ENCODE measurements around the gene ART4. TPM values are rescaled to one million over a fixed set of nuclear protein-coding genes. Genes with fewer than 3 reads are reported as not detected.
A peak's percentile ranks its signal among the peaks of the same experiment; 100 is the strongest.

The ART4 gene, protein sequence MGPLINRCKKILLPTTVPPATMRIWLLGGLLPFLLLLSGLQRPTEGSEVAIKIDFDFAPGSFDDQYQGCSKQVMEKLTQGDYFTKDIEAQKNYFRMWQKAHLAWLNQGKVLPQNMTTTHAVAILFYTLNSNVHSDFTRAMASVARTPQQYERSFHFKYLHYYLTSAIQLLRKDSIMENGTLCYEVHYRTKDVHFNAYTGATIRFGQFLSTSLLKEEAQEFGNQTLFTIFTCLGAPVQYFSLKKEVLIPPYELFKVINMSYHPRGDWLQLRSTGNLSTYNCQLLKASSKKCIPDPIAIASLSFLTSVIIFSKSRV
- total RNA-seq: 1.3 TPM

DNA sequence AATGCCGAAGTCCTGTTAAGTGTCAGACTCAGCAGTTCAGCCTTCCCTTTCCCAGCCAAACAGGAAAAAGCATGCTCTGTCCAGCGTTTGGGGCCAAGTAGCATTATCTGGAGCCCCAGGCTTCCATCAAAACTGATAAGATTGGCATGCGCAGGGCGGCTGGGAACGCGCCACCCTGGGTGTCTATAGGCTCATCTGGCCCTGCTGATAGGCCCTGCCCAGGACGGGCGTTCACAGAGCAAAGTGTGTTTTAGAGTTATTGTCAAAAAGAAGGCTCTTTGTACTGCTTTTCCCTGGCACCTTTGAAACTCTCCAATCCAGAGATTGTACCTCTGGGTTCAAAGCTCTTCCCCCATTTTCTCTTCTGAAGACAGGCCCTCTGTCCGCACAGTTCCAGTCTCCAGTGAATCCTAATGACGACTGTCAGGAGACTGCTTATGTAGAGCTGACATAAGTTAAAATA, at the start of gene ART4:
Gene ART4, minus strand, starts transcription at position 102 of the 463 bp plus-strand sequence. CDS start 413 bp downstream, outside the sequence.
- DNase-seq: no peak

DNA sequence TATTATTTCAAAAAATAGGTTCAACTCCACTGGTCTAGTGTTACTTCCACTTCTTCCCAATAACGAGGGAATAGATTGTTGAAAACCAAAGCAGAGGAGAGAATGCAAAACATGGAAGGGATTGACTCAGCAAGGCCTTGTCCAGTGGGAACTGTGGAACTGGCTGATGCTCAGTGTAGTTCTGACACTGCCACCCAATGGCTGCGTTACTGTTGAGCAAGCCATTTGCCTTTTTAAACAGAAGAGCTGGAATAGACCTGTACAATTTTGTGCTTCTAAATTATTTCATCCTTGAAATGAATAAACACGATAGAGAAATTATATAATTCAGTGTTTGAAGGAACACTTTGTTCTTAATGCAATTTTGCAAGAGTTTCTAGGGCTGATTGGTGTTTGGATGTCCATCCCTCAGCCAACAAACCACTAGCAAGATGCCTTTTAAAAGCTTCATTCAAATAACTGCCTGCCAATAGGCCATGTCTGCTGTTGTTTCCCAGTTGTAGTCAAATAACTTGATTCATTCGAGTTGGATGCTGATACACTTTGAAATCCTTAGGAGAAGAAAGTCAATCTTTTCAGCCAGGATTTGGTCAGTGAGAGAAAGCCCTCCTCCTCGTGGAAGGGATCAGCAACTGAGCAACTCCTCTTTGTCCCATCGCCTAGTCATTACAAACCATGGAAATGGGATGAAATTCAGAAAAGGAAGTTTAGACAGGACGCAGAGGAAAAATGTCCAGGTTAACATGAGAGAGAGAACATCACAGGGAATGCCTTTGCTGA, 49.6 kb upstream of the ART4 start:
- peak; percentile 91 for DNase-seq

DNA sequence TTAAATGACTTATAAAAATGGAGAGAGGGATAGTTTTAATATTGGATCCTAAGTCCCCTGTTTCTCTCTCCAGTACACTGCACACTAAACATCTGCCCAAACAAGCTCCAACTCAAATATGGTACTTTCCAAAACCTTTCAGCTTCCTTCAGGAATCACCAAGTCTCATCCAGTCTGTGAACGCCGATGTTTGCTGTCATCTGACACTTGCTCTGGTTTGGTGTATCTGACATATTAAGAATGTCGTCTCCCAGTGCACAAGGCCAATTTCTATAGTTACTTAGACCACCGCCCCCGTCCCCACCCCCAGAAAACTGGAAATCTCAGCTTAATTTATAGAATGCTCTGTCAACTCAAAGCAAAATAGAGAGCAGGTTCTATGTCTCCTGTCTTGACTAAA, 47.4 kb upstream of the ART4 start:
- no peak for DNase-seq

DNA sequence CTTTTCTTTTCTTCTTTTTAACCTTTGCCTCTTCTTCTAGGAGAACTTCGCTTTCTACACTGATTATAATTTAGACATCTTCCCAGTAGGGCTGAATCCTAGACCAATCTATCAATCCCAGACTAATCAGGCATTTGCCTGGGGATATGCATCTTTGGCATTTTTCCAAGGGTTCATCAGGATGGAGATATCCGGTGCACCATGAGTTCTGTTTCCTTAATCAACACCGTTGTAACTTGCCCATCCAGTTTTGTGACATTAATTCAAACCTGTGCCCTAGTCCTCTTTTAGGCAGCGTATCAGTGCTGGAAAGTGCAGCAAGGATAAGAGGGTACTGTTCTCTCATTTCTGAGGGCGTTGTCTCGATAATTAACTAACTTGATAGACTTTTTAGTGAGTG, 42.9 kb upstream of the ART4 start:
- no peak for DNase-seq

DNA sequence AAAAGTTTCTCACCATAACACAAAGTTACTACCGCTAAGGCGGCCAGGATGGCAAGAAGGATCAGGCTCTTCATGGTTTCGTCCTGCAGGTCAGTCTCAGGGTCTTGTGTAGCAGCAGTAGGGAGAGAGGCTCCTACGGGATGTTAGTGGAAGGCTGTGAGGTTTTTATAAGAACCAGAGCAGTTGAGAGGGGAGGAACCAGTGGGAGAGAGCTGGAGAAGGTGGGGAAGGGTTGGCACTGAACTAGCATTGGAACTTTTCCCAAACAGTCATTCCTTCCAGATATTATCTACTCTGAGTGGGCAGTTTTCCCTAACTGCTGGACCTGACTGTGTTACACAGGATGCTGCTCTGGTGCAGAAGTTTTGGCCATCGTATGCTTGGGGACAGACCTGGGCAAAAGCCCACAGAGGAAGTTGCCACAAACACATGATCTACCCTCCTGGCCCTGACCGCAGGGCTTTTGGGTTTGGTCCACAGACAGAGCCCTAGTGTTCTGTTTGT, 42.4 kb upstream of the ART4 start, which contains the start of gene MGP:
Gene MGP, minus strand, starts transcription at position 137 of the 504 bp plus-strand sequence. Its CDS starts 63 bp downstream, at position 74.
- DNase-seq: peak; percentile 77

DNA sequence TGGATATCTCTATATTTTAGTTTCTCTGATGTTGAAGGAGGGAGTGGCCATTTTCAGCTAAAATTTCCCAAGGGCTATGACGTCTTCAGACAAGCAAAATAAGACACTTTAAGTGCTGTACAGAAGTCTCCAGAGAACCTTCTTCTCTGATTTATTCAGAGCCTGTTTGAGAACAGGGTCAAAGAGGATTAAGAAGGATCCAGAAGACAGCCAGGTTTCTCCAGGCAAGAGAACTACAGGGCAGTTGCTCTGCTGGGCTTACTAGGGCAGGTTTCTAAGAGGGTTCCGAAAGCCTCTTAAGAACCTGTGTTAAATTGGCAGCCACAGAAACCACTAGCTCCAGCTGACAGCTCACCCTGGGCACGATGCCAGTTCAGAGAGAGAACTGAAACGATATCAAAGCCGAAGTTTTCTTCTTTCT, 41.1 kb upstream of the ART4 start:
- DNase-seq: peak; percentile 92

DNA sequence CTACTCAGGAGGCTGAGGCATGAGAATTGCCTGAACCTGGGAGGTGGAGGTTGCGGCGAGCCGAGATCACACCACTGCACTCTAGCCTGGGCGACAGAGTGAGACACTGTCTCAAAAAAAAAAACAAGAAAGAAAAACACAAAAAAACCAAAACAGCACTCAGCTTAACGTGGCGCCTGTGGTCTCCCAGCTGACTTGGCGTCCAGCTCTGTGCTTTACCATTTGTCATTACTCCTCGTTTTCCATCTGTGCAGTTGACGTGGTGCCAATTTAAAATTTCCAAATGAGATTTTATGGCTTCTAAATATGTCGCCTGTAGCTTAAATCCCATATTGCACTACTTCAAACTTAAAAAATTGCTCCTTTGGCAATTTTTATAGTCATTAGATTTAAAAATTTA, 40.4 kb upstream of the ART4 start:
- peak; percentile 79 for DNase-seq

DNA sequence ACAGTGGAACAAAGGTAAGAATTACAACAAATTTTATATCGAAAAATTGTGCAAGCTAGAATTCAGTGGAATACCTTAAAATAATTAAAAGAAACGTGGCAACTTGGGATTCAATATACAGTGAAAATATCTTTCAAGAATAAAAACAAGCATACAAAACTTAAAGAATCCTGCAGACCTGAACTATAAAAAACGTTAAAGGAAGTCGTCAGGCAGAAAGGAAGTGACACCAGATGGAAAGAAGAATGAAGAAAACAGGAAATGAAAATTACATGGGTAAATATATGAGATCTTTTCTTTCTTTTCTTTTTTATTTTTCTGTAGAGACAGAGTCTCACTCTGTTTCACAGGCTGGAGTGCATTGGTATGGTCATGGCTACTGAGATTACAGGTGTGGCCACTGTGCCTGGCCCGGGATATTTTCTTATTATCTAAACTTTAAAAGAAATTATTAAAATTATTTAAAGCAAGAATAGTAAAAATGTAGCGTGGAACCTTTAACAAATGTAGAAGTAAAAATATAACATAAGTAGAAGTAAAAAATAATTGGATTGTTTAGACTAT, 37.6 kb upstream of the ART4 start:
- no peak for DNase-seq

DNA sequence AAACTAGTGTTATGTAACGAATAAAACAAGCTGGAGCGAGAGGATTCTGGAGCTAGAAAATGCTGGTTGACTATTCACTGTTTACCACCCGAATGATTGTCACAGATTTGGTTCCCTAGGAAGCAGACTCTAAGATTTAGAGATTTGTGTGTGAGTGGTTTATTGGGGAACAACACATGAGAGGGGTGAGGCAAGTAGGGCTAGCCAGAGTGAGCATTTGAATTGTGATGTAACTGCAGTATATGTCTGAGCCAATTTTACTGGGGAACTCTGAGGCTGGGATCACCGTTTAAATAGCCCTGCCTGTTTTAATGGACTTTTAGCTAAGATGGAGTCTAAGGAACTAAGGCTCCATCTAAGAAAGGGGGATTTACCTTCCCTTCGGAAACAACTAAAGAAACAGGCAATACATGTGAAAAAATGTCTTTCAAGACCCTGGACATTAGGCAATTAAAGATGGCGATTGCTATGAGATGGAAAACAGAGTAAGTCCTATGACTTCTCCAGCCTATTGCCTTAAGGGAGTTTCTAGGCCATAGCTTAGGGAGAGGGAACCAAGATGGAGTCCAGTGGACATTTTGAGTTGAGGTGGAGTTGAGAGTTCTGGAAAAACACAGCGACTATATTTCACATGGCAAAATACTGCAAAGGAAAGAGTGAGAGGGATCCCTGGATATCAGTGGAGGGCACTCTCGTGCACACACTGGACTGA, 36.1 kb upstream of the ART4 start:
- DNase-seq: no peak

DNA sequence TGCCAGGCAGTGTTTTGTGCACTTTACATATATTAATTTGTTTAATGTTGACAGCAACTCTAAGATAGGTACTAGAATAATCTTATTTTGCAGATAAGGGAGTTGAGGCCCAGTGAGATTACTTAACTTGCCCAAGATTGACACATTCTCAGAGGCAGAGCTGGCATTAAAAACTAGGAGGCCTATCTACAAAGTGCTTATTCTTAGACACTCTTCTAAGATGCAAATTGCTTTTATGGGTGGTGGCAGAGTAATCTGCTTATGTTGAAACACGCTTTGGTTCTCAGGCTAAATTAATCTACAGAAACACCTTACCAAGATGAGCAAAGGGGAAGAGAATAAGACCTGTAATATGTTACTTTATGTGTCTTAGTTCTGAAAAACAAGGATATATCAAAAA, 35.2 kb upstream of the ART4 start:
- no peak for DNase-seq

DNA sequence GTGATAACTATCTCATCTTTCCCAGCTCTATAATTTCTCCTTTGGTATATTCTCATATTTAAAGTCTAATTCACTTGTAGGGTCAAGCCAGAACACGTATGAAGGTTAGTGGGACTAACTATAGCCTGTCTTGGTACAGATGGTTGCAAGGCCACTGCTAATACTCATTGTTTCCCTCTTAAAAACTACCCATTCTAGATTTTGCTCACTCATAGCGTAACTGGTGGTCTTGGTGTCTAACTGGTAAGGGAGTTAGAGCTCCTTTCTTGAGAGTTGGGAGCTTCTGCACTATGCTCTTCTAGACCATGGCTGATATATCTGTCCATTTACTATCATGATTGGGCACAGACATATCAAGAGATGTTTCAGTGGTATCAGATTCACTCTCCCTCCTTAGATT, 33.5 kb upstream of the ART4 start:
- no peak for DNase-seq

DNA sequence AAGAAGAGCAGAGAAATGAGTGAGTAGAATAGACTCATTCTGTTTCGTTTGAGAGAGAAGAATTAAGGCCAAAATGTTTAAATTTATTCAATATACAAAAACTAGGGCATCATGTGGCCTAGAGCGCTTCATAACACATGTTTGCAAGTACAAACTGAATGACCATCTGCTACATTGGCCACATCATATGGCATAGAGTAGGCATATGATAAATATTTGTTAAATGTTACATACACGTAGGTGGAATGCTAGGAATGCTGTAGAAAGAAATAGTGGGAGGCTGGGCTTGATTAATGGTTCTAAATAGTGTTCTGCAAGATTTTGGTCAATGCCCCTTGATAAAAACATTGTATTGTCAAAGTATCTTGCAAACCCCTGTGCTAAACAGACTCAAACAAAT, 31.6 kb upstream of the ART4 start:
- DNase-seq: no peak

DNA sequence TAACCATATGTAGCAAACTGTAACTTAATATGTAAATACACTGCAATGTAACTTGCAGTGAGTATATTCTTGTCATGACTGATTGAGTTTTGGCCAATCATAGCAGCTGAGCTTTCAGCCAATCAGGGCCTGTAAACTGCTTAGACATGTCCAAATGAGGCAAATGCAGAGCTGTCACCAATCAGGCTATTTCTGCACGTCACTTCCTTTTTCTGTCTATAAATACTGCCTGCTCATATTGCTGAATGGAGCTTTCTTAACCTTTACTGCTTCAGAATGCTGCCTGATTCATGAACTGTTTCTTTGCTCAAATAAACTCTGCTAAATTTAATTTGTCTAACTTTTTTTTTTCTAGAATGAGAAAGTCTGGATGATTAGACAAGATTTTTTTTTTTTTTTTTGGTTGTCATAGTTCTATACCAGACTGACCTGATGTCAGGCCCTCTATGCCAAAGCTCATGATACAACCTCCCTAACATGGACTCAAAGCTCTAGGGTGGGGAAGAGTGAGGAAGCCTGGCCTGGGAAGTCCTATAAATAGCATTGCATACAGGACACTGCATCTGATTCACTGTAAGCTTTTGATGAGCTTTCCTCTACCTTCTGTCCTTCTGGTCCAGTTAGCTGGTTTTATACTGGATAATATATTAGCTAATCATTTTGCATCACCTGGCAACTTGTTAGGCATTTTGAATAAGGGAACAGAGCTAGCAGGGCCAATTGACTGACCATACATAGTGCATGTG, 30.3 kb upstream of the ART4 start:
- DNase-seq: no peak

DNA sequence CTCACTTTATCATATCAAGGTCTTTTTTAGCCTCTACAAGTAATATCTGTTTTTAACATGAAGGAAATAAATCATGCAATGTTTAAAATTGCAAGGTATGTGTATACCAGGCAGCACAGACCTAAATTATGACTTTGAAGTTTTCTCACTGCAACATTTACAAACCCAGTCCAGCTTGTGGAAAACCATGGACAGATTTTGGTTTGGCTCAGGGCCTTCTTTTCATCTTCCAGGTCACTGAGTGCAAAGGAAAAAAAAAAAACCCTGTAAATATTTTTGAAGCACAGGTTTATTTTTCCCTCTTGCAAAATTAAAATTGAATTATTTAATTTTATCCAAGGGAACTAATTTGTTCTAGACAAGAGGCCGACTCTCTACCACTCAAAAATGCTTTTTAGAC, 28.6 kb upstream of the ART4 start:
- DNase-seq: no peak

DNA sequence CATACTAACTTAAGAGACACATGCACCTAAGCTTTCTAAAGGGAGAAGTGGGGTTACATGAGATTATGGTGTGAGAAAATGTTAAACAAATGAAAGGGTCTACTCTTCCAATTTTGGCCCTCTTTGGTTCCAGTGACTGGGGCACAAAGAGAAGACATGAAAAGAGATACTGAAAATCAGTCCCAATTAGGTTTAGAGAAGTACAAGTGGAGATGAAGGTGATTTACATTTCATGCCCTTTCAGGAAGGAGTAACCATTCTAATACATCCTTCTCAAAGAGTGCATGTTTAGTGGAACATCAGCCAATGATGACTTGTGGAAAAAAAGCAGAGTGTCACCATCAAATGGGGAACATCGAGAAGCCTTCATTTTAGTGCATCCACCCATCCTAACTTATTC, 27.9 kb upstream of the ART4 start:
- no peak for DNase-seq

DNA sequence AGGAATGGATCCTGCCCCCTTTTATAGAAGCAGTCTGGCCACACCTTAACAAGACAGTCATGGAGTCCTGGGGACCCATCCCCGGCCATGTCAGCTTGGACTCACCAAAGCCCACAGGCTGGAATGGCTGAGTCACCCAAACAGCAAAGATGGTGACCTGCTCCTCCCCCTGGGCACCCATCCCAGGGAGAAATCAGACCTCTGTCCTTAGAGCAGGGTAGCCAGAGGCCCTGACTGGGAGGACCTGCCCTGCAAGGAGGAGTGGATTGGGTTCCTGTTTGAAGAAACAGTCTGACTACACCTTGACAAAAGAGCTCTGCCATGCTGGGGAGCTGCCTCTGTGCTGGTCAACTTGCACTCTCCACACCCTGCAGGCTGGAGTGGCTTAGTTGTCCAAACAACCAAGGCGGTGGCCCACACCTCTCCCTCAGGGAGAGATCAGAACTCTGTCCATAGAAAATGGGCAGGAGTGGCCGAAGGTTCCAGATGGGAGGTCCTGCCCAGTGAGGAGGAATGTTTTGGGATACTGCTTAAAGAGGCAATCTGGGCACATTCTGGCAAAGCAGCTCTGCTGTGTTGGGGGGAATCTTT, 25.7 kb upstream of the ART4 start:
- DNase-seq: no peak

DNA sequence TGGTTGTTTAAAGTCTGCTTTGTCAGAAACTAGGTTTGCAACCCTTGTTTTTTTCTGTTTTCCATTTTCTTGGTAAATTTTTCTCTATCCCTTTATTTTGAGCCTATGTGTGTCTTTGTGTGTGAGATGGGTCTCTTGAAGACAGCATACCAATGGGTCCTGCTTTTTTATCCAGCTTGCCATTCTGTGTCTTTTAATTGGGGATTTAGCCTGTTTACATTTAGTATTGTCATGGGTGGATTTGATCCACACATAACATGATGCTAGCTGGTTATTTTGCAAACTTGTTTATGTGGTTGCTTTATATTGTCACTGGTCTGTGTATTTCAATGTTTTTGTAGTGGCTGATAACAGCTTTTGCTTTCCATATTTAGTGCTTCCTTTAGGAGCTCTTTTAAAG, 17.2 kb upstream of the ART4 start:
- DNase-seq: no peak

DNA sequence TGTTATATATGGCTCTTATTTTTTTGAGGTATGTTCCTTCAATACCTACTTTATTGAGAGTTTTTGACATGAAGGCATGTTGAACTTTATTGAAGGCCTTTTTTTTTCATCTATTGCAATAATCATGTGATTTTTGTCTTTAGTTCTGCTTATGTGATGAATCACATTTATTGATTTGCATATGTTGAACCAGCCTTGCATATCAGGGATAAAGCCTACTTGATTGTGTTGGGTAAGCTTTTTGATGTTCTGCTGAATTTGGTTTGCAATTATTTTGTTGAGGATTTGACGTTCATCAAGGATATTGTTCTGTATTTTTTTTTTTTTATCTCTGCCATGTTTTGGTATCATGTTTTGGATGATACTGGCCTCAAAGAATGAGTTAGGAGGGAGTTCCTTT, 15.2 kb upstream of the ART4 start:
- no peak for DNase-seq

DNA sequence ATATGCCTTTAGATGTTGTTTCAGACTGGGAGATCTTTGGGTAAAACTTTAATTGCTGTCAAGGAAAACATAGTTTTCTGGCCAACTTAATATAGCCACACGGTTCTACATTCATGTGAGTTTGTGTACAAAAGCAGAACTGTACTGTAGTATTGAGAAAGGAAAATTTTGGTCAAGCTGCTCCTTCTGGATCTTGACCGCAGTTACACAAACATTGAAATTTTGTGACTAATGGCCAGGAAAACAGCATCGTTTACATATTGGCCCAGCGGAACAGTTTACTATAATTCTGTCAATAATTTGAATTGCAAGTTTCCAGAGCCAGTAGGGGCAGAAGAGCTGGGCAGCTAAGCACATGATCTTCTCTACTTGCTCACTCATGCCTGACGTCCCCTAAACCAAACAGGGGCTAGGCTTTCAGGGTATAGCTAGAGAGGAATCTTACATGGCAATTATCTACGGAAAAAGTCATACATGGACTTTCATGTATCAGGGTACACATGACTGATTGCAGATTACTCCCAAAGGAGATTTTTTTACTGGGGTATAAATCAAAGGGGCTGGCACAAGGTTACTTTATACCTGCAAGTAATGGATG, 11.4 kb upstream of the ART4 start:
- peak; percentile 73 for DNase-seq

DNA sequence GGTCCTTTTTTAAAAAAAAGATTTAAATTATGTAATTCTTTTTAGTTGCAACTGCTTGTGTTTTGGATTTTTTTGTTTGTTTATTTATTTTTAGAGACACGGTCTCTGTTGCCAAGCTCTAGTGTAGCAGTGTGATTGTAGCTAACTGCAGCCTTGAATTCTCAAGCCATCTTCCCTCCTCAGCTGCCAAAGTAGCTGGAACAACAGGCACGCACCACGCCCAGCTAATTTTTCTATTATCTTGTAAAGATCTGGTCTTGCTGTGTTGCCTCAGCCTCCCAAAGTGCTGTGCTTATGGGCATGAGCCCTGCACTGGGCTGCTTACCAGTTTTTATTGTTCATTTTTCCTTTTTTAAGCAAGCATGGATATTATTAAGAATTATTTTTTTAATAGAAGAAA, 10.6 kb upstream of the ART4 start:
- peak; percentile 71 for DNase-seq

DNA sequence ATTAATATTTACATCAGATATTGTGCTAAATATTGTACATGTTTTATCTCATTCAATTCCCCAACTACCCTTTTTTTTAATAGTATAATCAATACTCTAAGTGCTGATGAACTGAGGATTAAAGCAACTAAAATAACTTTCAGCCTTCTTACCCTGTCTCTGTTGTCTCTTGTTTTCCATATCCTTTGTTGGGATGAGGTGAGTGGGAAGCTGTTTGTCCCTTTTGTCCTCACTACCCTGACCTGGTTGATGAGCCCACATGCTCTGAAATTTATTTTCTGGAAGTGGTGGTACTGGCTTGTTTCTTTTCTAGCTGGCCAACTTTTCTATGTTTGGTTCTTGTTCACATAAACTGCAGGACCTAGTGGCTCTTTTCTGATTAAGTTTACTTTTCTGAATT, 9.6 kb upstream of the ART4 start:
- DNase-seq: no peak

Data from skin of body (tissue), 2 donors.